Activated naive CD8-positive, alpha-beta T cell (primary cell): ENCODE data around the gene GTF3C1.

Experiments used
- H3K27ac Mint-ChIP-seq: one replicate; pipeline ENCODE4 v1.8.0; 2021; ENCODE audit warnings: mixed read lengths
- H3K27me3 Mint-ChIP-seq: one replicate; pipeline ENCODE4 v1.8.0; 2021; ENCODE audit warnings: mixed read lengths
- H3K36me3 Mint-ChIP-seq: one replicate; pipeline ENCODE4 v1.8.0; 2021; ENCODE audit warnings: mixed read lengths
- H3K4me1 Mint-ChIP-seq: one replicate; pipeline ENCODE4 v1.8.0; 2021; ENCODE audit warnings: low read depth, mixed read lengths
- H3K4me3 Mint-ChIP-seq: one replicate; pipeline ENCODE4 v1.8.0; 2021; ENCODE audit warnings: mild to moderate bottlenecking, mixed read lengths
- H3K9me3 Mint-ChIP-seq: one replicate; pipeline ENCODE4 v1.8.0; 2021; ENCODE audit warnings: low read depth, mixed read lengths

Gene GTF3C1

GRCh38 chr16:27414788-27415431 is 134.8 kb downstream of the GTF3C1 start:
- H3K27me3 Mint-ChIP-seq, result no peaks in the 10 kb centered on the region
- H3K4me3 Mint-ChIP-seq, result peak overlapping the region; percentile 44
- H3K27ac Mint-ChIP-seq, result peak overlapping the region; percentile 75
- peaks cover 18% of the 10 kb centered on the region for H3K9me3 Mint-ChIP-seq
- peaks cover 47% of the 10 kb centered on the region for H3K36me3 Mint-ChIP-seq
- peaks cover 67% of the 10 kb centered on the region for H3K4me1 Mint-ChIP-seq

- Mint-ChIP-seq H3K27ac (peak overlapping the region; percentile 37), H3K9me3 (peaks cover 18% of the 10 kb centered on the region), H3K36me3 (peaks cover 45% of the 10 kb centered on the region), H3K27me3 (no peaks in the 10 kb centered on the region), H3K4me3 (peak overlapping the region; percentile 59), H3K4me1 (peaks cover 69% of the 10 kb centered on the region)
These were observed 135.8 kb downstream of the GTF3C1 start for GRCh38 chr16:27413956-27414355.

GRCh38 chr16:27410761-27411160 is 139.0 kb downstream of the GTF3C1 start:
- H3K36me3 Mint-ChIP-seq, result peaks cover 51% of the 10 kb centered on the region
- H3K27me3 Mint-ChIP-seq, result no peaks in the 10 kb centered on the region
- H3K27ac Mint-ChIP-seq, result peak overlapping the region; percentile 84
- peaks cover 18% of the 10 kb centered on the region for H3K9me3 Mint-ChIP-seq
- peaks cover 85% of the 10 kb centered on the region for H3K4me1 Mint-ChIP-seq
- peak overlapping the region; percentile 71 for H3K4me3 Mint-ChIP-seq
